HUES48 (cell line): ENCODE measurements around the gene SNX6.

Source experiments
- H3K27ac ChIP-seq: one replicate; pipeline ENCODE4 v1.7.0; 2013; ENCODE audit warnings: low read depth, low read length, inconsistent platforms
- H3K27me3 ChIP-seq: 2 replicates; pipeline ENCODE4 v1.6.1; 2013; ENCODE audit warnings: mild to moderate bottlenecking, low read length; ENCODE audit not compliant: control insufficient read depth, insufficient read depth
- H3K36me3 ChIP-seq: 2 replicates; pipeline ENCODE4 v1.6.1; 2013; ENCODE audit warnings: low read length; ENCODE audit not compliant: control insufficient read depth, insufficient read depth
- H3K4me1 ChIP-seq: 2 replicates; pipeline ENCODE4 v1.6.1; 2013; ENCODE audit warnings: mild to moderate bottlenecking, low read length; ENCODE audit not compliant: control insufficient read depth, insufficient read depth
- H3K4me3 ChIP-seq: 2 replicates; pipeline ENCODE4 v1.5.1; 2013; ENCODE audit warnings: mild to moderate bottlenecking, low read depth, low read length
- H3K9ac ChIP-seq: 2 replicates; pipeline ENCODE4 v1.6.1; 2013; ENCODE audit warnings: mild to moderate bottlenecking, low read depth, low read length, moderate library complexity
- H3K9me3 ChIP-seq: 2 replicates; pipeline ENCODE4 v1.6.1; 2013; ENCODE audit warnings: low read length; ENCODE audit not compliant: control insufficient read depth, insufficient read depth

Gene SNX6

GRCh38 chr14:34614638-34615037, 15.3 kb downstream of the SNX6 start:
- Histone ChIP-seq H3K9me3 (no peaks in the 10 kb centered on the region), H3K27ac (no peak overlapping the region), H3K27me3 (no peaks in the 10 kb centered on the region), H3K4me3 (no peak overlapping the region), H3K4me1 (no peaks in the 10 kb centered on the region), H3K9ac (no peak overlapping the region), H3K36me3 (peaks cover 21% of the 10 kb centered on the region)

- Histone ChIP-seq H3K36me3 (peaks cover 47% of the 10 kb centered on the region), H3K27me3 (no peaks in the 10 kb centered on the region), H3K9ac (no peak overlapping the region), H3K4me1 (no peaks in the 10 kb centered on the region), H3K4me3 (no peak overlapping the region), H3K27ac (no peak overlapping the region), H3K9me3 (no peaks in the 10 kb centered on the region)
These were observed 19.8 kb downstream of the SNX6 start for GRCh38 chr14:34610101-34610500.

- Histone ChIP-seq H3K36me3 (peaks cover 86% of the 10 kb centered on the region), H3K9ac (no peak overlapping the region), H3K9me3 (no peaks in the 10 kb centered on the region), H3K27me3 (no peaks in the 10 kb centered on the region), H3K4me3 (no peak overlapping the region), H3K27ac (no peak overlapping the region), H3K4me1 (no peaks in the 10 kb centered on the region)
These were observed 24.5 kb downstream of the SNX6 start for GRCh38 chr14:34605461-34605860.

- no peaks in the 10 kb centered on the region for H3K27me3 ChIP-seq
- H3K9me3 ChIP-seq: no peaks in the 10 kb centered on the region
- no peak overlapping the region for H3K4me3 ChIP-seq
- no peak overlapping the region for H3K9ac ChIP-seq
- peaks cover 90% of the 10 kb centered on the region for H3K36me3 ChIP-seq
- H3K27ac ChIP-seq: no peak overlapping the region
- no peaks in the 10 kb centered on the region for H3K4me1 ChIP-seq
These were observed 25.0 kb downstream of the SNX6 start for GRCh38 chr14:34604995-34605394.

GRCh38 chr14:34596891-34597290, 33.1 kb downstream of the SNX6 start:
- Histone ChIP-seq H3K4me3 (no peak overlapping the region), H3K27ac (no peak overlapping the region), H3K36me3 (peaks cover 88% of the 10 kb centered on the region), H3K9ac (no peak overlapping the region), H3K9me3 (no peaks in the 10 kb centered on the region), H3K4me1 (no peaks in the 10 kb centered on the region), H3K27me3 (no peaks in the 10 kb centered on the region)

- H3K27ac ChIP-seq: no peak overlapping the region
- no peaks in the 10 kb centered on the region for H3K4me1 ChIP-seq
- H3K9ac ChIP-seq: no peak overlapping the region
- no peaks in the 10 kb centered on the region for H3K9me3 ChIP-seq
- H3K27me3 ChIP-seq: no peaks in the 10 kb centered on the region
- H3K4me3 ChIP-seq: no peak overlapping the region
- peaks cover 87% of the 10 kb centered on the region for H3K36me3 ChIP-seq
These were observed 36.1 kb downstream of the SNX6 start for GRCh38 chr14:34593740-34594375.

- Histone ChIP-seq H3K4me1 (no peaks in the 10 kb centered on the region), H3K27ac (no peak overlapping the region), H3K4me3 (no peak overlapping the region), H3K9me3 (no peaks in the 10 kb centered on the region), H3K36me3 (peaks cover 84% of the 10 kb centered on the region), H3K9ac (no peak overlapping the region), H3K27me3 (no peaks in the 10 kb centered on the region)
These were observed 37.3 kb downstream of the SNX6 start for GRCh38 chr14:34592623-34593022.

GRCh38 chr14:34583525-34583924, 46.4 kb downstream of the SNX6 start:
- Histone ChIP-seq H3K27me3 (no peaks in the 10 kb centered on the region), H3K4me3 (no peak overlapping the region), H3K9me3 (no peaks in the 10 kb centered on the region), H3K36me3 (peaks cover 63% of the 10 kb centered on the region), H3K27ac (no peak overlapping the region), H3K4me1 (no peaks in the 10 kb centered on the region), H3K9ac (no peak overlapping the region)

- Histone ChIP-seq H3K4me1 (no peaks in the 10 kb centered on the region), H3K9ac (no peak overlapping the region), H3K27me3 (no peaks in the 10 kb centered on the region), H3K9me3 (no peaks in the 10 kb centered on the region), H3K36me3 (peaks cover 67% of the 10 kb centered on the region), H3K27ac (no peak overlapping the region), H3K4me3 (no peak overlapping the region)
These were observed 47.7 kb downstream of the SNX6 start for GRCh38 chr14:34582117-34582680.

- H3K27me3 ChIP-seq: no peaks in the 10 kb centered on the region
- no peaks in the 10 kb centered on the region for H3K4me1 ChIP-seq
- no peak overlapping the region for H3K9ac ChIP-seq
- no peak overlapping the region for H3K4me3 ChIP-seq
- H3K9me3 ChIP-seq: no peaks in the 10 kb centered on the region
- peaks cover 60% of the 10 kb centered on the region for H3K36me3 ChIP-seq
- H3K27ac ChIP-seq: no peak overlapping the region
These were observed 49.6 kb downstream of the SNX6 start for GRCh38 chr14:34580381-34580780.

- peaks cover 46% of the 10 kb centered on the region for H3K36me3 ChIP-seq
- H3K27me3 ChIP-seq: no peaks in the 10 kb centered on the region
- no peak overlapping the region for H3K9ac ChIP-seq
- no peaks in the 10 kb centered on the region for H3K9me3 ChIP-seq
- H3K4me3 ChIP-seq: no peak overlapping the region
- H3K27ac ChIP-seq: no peak overlapping the region
- no peaks in the 10 kb centered on the region for H3K4me1 ChIP-seq
These were observed 58.2 kb downstream of the SNX6 start for GRCh38 chr14:34571771-34572170.
